Measurements from ENCODE around the gene FMC1.

Gene FMC1

GRCh38 chr7:139360948-139361307 lies 19.8 kb downstream of the FMC1 start:
- Histone ChIP-seq H3K4me2 (ENCODE audit: insufficient read depth, low read length) (peak overlapping the region; percentile 84), H3K9me3 (ENCODE audit: insufficient read depth, low read length, severe bottlenecking) (no peaks in the 10 kb centered on the region), H3K4me3 (ENCODE audit: low read depth in 1 of 2, low read length in 2 of 2) (peak overlapping the region; percentile 68 to 86), H2AFZ (ENCODE audit: low read depth, low read length) (0 out of 2 replicates have a peak overlapping the region, but pooled peaks have one; percentile 59), H3K27ac (ENCODE audit: low read length) (peak overlapping the region; percentile 81), H3K9ac (ENCODE audit: low read depth, low read length) (peak overlapping the region; percentile 89), H3K79me2 (ENCODE audit: insufficient read depth, low read length) (peaks cover 79% of the 10 kb centered on the region), H3K36me3 (ENCODE audit: insufficient read depth, low read length) (peaks cover 34% of the 10 kb centered on the region), H3K27me3 (ENCODE audit: insufficient read depth, low read length, poor library complexity) (no peaks in the 10 kb centered on the region), H4K20me1 (ENCODE audit: insufficient read depth, low read length) (peaks cover 51% of the 10 kb centered on the region), H3K4me1 (ENCODE audit: insufficient read depth, low read length) (peaks cover 44% of the 10 kb centered on the region)
- TF ChIP-seq EZH2 (IDR thresholded peaks at IDR 0.05; ENCODE audit: borderline replicate concordance, low read depth, low read length, severe bottlenecking) (no peak), CTCF (IDR thresholded peaks at IDR 0.05; ENCODE audit: borderline replicate concordance, extremely low read depth, low read length, poor library complexity, severe bottlenecking) (no peak)
- ATAC-seq (ENCODE audit: insufficient read depth, low read depth) (no peak), DNase-seq (no peak)

GRCh38 chr7:139361523-139361922 lies 20.4 kb downstream of the FMC1 start:
- Histone ChIP-seq H4K20me1 (ENCODE audit: insufficient read depth, low read length) (peaks cover 57% of the 10 kb centered on the region), H3K9me3 (ENCODE audit: insufficient read depth, low read length, severe bottlenecking) (no peaks in the 10 kb centered on the region), H3K4me2 (ENCODE audit: insufficient read depth, low read length) (peak overlapping the region; percentile 84), H3K9ac (ENCODE audit: low read depth, low read length) (peak overlapping the region; percentile 89), H3K27me3 (ENCODE audit: insufficient read depth, low read length, poor library complexity) (no peaks in the 10 kb centered on the region), H2AFZ (ENCODE audit: low read depth, low read length) (no peak overlapping the region), H3K4me1 (ENCODE audit: insufficient read depth, low read length) (peaks cover 45% of the 10 kb centered on the region), H3K4me3 (ENCODE audit: low read depth in 1 of 2, low read length in 2 of 2) (peak overlapping the region; percentile 68 to 86; a peak in 3 of 4 replicates), H3K27ac (ENCODE audit: low read length) (peak overlapping the region; percentile 81), H3K36me3 (ENCODE audit: insufficient read depth, low read length) (peaks cover 40% of the 10 kb centered on the region), H3K79me2 (ENCODE audit: insufficient read depth, low read length) (peaks cover 85% of the 10 kb centered on the region)
- TF ChIP-seq EZH2 (IDR thresholded peaks at IDR 0.05; ENCODE audit: borderline replicate concordance, low read depth, low read length, severe bottlenecking), result no peak
- TF ChIP-seq CTCF (IDR thresholded peaks at IDR 0.05; ENCODE audit: borderline replicate concordance, extremely low read depth, low read length, poor library complexity, severe bottlenecking), result no peak
- DNase-seq, result no peak
- ATAC-seq (ENCODE audit: insufficient read depth, low read depth), result no peak

DNA sequence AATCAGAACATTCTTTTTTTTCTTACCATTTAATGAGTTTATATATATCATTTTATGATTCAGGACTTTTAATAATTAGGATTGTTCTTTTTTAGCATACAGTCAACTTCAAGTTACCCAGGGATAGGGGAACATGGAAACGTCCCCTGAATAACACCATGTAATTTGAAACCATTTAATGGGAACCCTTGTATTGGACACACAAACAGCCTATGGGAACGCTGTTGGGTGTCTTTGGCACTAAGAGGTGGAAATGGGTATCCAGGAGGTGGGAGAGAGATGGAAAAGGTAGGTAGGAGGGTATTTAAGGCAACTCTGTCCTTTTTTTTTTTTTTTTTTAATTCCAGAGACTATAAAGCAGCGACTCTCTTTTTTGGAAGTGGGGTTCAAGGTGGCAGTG lies 21.2 kb downstream of the FMC1 start:
- Histone ChIP-seq H3K27ac (ENCODE audit: low read length) (no peak overlapping the region), H3K4me1 (ENCODE audit: insufficient read depth, low read length) (peaks cover 48% of the 10 kb centered on the region), H3K79me2 (ENCODE audit: insufficient read depth, low read length) (peaks cover 92% of the 10 kb centered on the region), H2AFZ (ENCODE audit: low read depth, low read length) (no peak overlapping the region), H3K9ac (ENCODE audit: low read depth, low read length) (0 out of 2 replicates have a peak overlapping the region, but pooled peaks have one; percentile 27), H4K20me1 (ENCODE audit: insufficient read depth, low read length) (peaks cover 63% of the 10 kb centered on the region), H3K4me3 (ENCODE audit: low read depth in 1 of 2, low read length in 2 of 2) (peak overlapping the region in 1 of 2 experiments; percentile 68; a peak in 1 of 4 replicates), H3K9me3 (ENCODE audit: insufficient read depth, low read length, severe bottlenecking) (no peaks in the 10 kb centered on the region), H3K36me3 (ENCODE audit: insufficient read depth, low read length) (peaks cover 45% of the 10 kb centered on the region), H3K4me2 (ENCODE audit: insufficient read depth, low read length) (peak overlapping the region; percentile 84), H3K27me3 (ENCODE audit: insufficient read depth, low read length, poor library complexity) (no peaks in the 10 kb centered on the region)
- no peak for DNase-seq
- no peak for TF ChIP-seq CTCF (IDR thresholded peaks at IDR 0.05; ENCODE audit: borderline replicate concordance, extremely low read depth, low read length, poor library complexity, severe bottlenecking)
- TF ChIP-seq EZH2 (IDR thresholded peaks at IDR 0.05; ENCODE audit: borderline replicate concordance, low read depth, low read length, severe bottlenecking), result no peak
- ATAC-seq (ENCODE audit: insufficient read depth, low read depth), result no peak
